Transverse colon (tissue), 4 donors: ENCODE measurements around the gene SAV1.

Source experiments
- CTCF ChIP-seq, 5 experiments: fragments of 200-600 bp in 3 of 5; fragments of 450-650 bp in 2 of 5; sonication (generic) in 3 of 5; IDR thresholded peaks; 1 replicate in 2 of 5; 2 replicates in 3 of 5; pipeline ENCODE4 v1.5.1; 2016 to 2017; ENCODE audit warnings: antibody characterized with exemption in 5 of 5, inconsistent platforms in 3 of 5, mild to moderate bottlenecking in 2 of 5, moderate library complexity in 1 of 5
- POLR2AphosphoS5 ChIP-seq, 3 donors: sonication (generic); formaldehyde crosslinking; IDR thresholded peaks; one replicate each; pipeline ENCODE4 v1.6.1; 2016; ENCODE audit warnings: antibody characterized with exemption in 3 of 3

- TF ChIP-seq CTCF (IDR thresholded peaks at IDR 0.05) (no peak), POLR2AphosphoS5 (IDR thresholded peaks at IDR 0.05) (no peak)
Measured at GRCh38 chr14:50647753-50648152, 20.4 kb downstream of the SAV1 start.
